Central memory CD8-positive, alpha-beta T cell (primary cell): ENCODE results near the gene SP7.
"Not testable (repeated sequence)": the region's sequence is repeated elsewhere in the genome, so short reads cannot be mapped to it uniquely, and the experiment has no call there.

ENCODE experiments used
- ATAC-seq: fragments of 150-1000 bp; cut with Tn5 transposase; replicated peaks from 2 replicates; pipeline ENCODE4 v1.10.0; 2022; ENCODE audit warnings: mild to moderate bottlenecking, moderate FRiP score, moderate number of reproducible peaks; ENCODE audit not compliant: poor library complexity, severe bottlenecking; ENCODE audit errors: extremely low read depth
- DNase-seq, 2 donors: peaks; one replicate each; pipeline ENCODE4 v3.0.0; 2021; ENCODE audit warnings: low spot score in 2 of 2
- H3K27ac Mint-ChIP-seq: one replicate; pipeline ENCODE4 v1.8.0; 2022; ENCODE audit warnings: low read depth, mild to moderate bottlenecking, moderate library complexity, mixed read lengths
- H3K27me3 Mint-ChIP-seq: one replicate; pipeline ENCODE4 v1.8.0; 2022; ENCODE audit warnings: mixed read lengths
- H3K36me3 Mint-ChIP-seq: one replicate; pipeline ENCODE4 v1.8.0; 2022; ENCODE audit warnings: mild to moderate bottlenecking, moderate library complexity, mixed read lengths; ENCODE audit not compliant: insufficient read depth
- H3K4me1 Mint-ChIP-seq: one replicate; pipeline ENCODE4 v1.8.0; 2022; ENCODE audit warnings: mixed read lengths
- H3K4me3 Mint-ChIP-seq: one replicate; pipeline ENCODE4 v1.8.0; 2022; ENCODE audit warnings: mild to moderate bottlenecking, moderate library complexity, mixed read lengths
- H3K9me3 Mint-ChIP-seq: one replicate; pipeline ENCODE4 v1.8.0; 2022; ENCODE audit warnings: mixed read lengths

Gene SP7

GRCh38 chr12:53336181-53336681 is at the start of gene SP7:
Gene SP7 (minus strand): TSS chr12:53336354. CDS start chr12:53335646, 708 bp downstream.
- ATAC-seq, result no peak
- no peak for DNase-seq
- Mint-ChIP-seq H3K9me3 (no peaks in the 10 kb centered on the region), H3K4me1 (peaks cover 12% of the 10 kb centered on the region), H3K4me3 (no peak within 1 kb of the TSS), H3K27ac (no peak within 1 kb of the TSS), H3K27me3 (peaks cover 44% of the 10 kb centered on the region), H3K36me3 (peaks cover 2% of the 10 kb centered on the region)

GRCh38 chr12:53383258-53383657 is 47.1 kb upstream of the SP7 start:
- no peak for ATAC-seq

GRCh38 chr12:53381731-53382630 is 45.8 kb upstream of the SP7 start:
- Mint-ChIP-seq H3K36me3 (peaks cover 48% of the 10 kb centered on the region), H3K9me3 (no peaks in the 10 kb centered on the region), H3K27me3 (no peaks in the 10 kb centered on the region), H3K4me1 (peaks cover 46% of the 10 kb centered on the region), H3K4me3 (no peak overlapping the region), H3K27ac (peak overlapping the region; percentile 41)
- peak; percentile 21 for DNase-seq
- ATAC-seq, result no peak

More at GRCh38 chr12:53383258-53383657, 47.1 kb upstream of the SP7 start:
- no peak for DNase-seq
- no peaks in the 10 kb centered on the region for H3K9me3 Mint-ChIP-seq
- H3K4me1 Mint-ChIP-seq, result peaks cover 56% of the 10 kb centered on the region
- H3K36me3 Mint-ChIP-seq, result peaks cover 56% of the 10 kb centered on the region
- no peaks in the 10 kb centered on the region for H3K27me3 Mint-ChIP-seq
- no peak overlapping the region for H3K27ac Mint-ChIP-seq
- H3K4me3 Mint-ChIP-seq, result no peak overlapping the region

GRCh38 chr12:53380794-53381730 is 44.9 kb upstream of the SP7 start:
- peak overlapping the region; percentile 41 for H3K27ac Mint-ChIP-seq
- DNase-seq (no peak), ATAC-seq (no peak)
- H3K4me1 Mint-ChIP-seq, result peaks cover 43% of the 10 kb centered on the region
- H3K9me3 Mint-ChIP-seq, result no peaks in the 10 kb centered on the region
- no peak overlapping the region for H3K4me3 Mint-ChIP-seq
- no peaks in the 10 kb centered on the region for H3K27me3 Mint-ChIP-seq
- peaks cover 43% of the 10 kb centered on the region for H3K36me3 Mint-ChIP-seq

GRCh38 chr12:53380104-53380793 is 44.1 kb upstream of the SP7 start, which contains the start of gene SP1:
Gene SP1 (plus strand): TSS chr12:53380176. CDS start chr12:53380292, 116 bp downstream.
- Mint-ChIP-seq H3K36me3 (peaks cover 41% of the 10 kb centered on the region), H3K9me3 (no peaks in the 10 kb centered on the region), H3K4me3 (no peak within 1 kb of the TSS), H3K27ac (peak within 1 kb of the TSS; percentile 41), H3K4me1 (peaks cover 39% of the 10 kb centered on the region), H3K27me3 (no peaks in the 10 kb centered on the region)
- ATAC-seq (peak; percentile 29), DNase-seq (peak; percentile 76 to 98)

- peaks cover 35% of the 10 kb centered on the region for H3K36me3 Mint-ChIP-seq
- ATAC-seq (peak; percentile 83), DNase-seq (peak; percentile 71 to 100)
- H3K4me1 Mint-ChIP-seq, result peaks cover 37% of the 10 kb centered on the region
- no peak overlapping the region for H3K4me3 Mint-ChIP-seq
- H3K27ac Mint-ChIP-seq, result no peak overlapping the region
- no peaks in the 10 kb centered on the region for H3K9me3 Mint-ChIP-seq
- no peaks in the 10 kb centered on the region for H3K27me3 Mint-ChIP-seq
Measured at GRCh38 chr12:53379389-53380103, 43.4 kb upstream of the SP7 start.

- Mint-ChIP-seq H3K4me1 (peaks cover 32% of the 10 kb centered on the region), H3K36me3 (peaks cover 28% of the 10 kb centered on the region), H3K9me3 (no peaks in the 10 kb centered on the region), H3K27ac (no peak overlapping the region), H3K27me3 (no peaks in the 10 kb centered on the region), H3K4me3 (no peak overlapping the region)
- no peak for ATAC-seq
- DNase-seq, result no peak
Measured at GRCh38 chr12:53378724-53379388, 42.7 kb upstream of the SP7 start.

- no peak for ATAC-seq
- Mint-ChIP-seq H3K27ac (no peak overlapping the region), H3K27me3 (no peaks in the 10 kb centered on the region), H3K9me3 (no peaks in the 10 kb centered on the region), H3K36me3 (peaks cover 22% of the 10 kb centered on the region), H3K4me3 (no peak overlapping the region), H3K4me1 (peaks cover 28% of the 10 kb centered on the region)
- no peak for DNase-seq
Measured at GRCh38 chr12:53378222-53378621, 42.1 kb upstream of the SP7 start.

- H3K4me1 Mint-ChIP-seq, result peaks cover 21% of the 10 kb centered on the region
- peaks cover 8% of the 10 kb centered on the region for H3K36me3 Mint-ChIP-seq
- ATAC-seq, result no peak
- H3K9me3 Mint-ChIP-seq, result no peaks in the 10 kb centered on the region
- no peaks in the 10 kb centered on the region for H3K27me3 Mint-ChIP-seq
- no peak overlapping the region for H3K4me3 Mint-ChIP-seq
- H3K27ac Mint-ChIP-seq, result no peak overlapping the region
- DNase-seq, result no peak
Measured at GRCh38 chr12:53376747-53377146, 40.6 kb upstream of the SP7 start.

- not testable (repeated sequence) for H3K4me3 Mint-ChIP-seq, H3K36me3 Mint-ChIP-seq, ATAC-seq, H3K27me3 Mint-ChIP-seq, DNase-seq, H3K9me3 Mint-ChIP-seq
- peaks cover 20% of the 10 kb centered on the region for H3K4me1 Mint-ChIP-seq
- peak overlapping the region; percentile 59 for H3K27ac Mint-ChIP-seq
Measured at GRCh38 chr12:53374277-53374676, 38.1 kb upstream of the SP7 start.

GRCh38 chr12:53373554-53374133 is 37.5 kb upstream of the SP7 start:
- not testable (repeated sequence) for H3K4me3 Mint-ChIP-seq, H3K27me3 Mint-ChIP-seq, H3K36me3 Mint-ChIP-seq, DNase-seq, ATAC-seq, H3K9me3 Mint-ChIP-seq
- Mint-ChIP-seq H3K27ac (peak overlapping the region; percentile 59), H3K4me1 (peaks cover 20% of the 10 kb centered on the region)
